Fibroblast of pulmonary artery (primary cell): ENCODE measurements around the gene TRIM43B.
"Not testable (repeated sequence)": the region's sequence is repeated elsewhere in the genome, so short reads cannot be mapped to it uniquely, and the experiment has no call there.

Experiments used
- DNase-seq: peaks from one replicate; pipeline ENCODE4 v3.0.0-alpha.2; 2010; ENCODE audit warnings: low read depth
- H3K4me3 ChIP-seq: replicated peaks from 2 replicates; pipeline ENCODE4 v1.5.1; 2011; ENCODE audit warnings: low read depth, mild to moderate bottlenecking, control low read depth, low read length, moderate library complexity
- CTCF ChIP-seq: IDR thresholded peaks from 2 replicates; pipeline ENCODE4 v1.5.1; 2011; ENCODE audit warnings: mild to moderate bottlenecking, control low read depth, low read length, inconsistent platforms; ENCODE audit errors: missing control alignments

TRIM43B gene

DNA sequence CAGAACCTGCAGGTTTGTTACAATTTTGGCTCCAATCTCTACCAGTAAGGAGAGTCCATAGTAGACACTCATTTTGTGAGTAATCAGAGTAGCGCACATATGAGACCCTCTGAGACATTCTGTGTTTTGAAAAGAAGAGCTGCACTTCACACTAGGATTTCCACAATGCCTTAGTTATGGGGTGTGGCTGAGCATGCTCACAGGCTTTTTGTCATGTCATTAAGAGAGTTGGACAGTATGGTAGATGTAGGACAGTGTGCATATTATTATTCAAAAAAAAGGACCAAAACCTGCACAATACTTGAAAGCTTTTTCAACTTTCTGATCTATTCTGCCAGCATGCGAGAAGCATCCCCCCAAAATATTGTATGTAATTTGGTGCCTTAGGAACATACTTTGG, 24.9 kb upstream of the TRIM43B start:
- TF ChIP-seq CTCF = no peak
- no peak overlapping the region for H3K4me3 ChIP-seq
- no peak for DNase-seq

DNA sequence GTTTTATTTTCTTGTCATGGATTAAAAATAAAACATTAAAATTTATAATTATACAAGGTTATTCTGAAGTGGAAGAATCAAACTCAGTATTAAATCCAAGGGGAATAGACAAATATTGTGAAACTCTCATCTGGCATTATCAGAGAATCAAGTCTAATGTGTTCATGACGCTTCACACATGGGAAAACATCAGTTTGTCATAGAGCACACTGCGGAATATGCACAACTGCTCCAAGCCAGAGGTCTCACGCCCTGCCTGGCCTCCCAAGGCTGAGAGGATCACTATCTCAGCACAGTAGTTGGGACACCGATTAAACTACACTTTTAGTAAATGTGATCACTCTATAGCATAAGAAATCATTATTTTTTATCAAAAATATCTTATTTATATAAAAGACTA, 20.7 kb upstream of the TRIM43B start:
- no peak overlapping the region for H3K4me3 ChIP-seq
- no peak for DNase-seq
- TF ChIP-seq CTCF = no peak

DNA sequence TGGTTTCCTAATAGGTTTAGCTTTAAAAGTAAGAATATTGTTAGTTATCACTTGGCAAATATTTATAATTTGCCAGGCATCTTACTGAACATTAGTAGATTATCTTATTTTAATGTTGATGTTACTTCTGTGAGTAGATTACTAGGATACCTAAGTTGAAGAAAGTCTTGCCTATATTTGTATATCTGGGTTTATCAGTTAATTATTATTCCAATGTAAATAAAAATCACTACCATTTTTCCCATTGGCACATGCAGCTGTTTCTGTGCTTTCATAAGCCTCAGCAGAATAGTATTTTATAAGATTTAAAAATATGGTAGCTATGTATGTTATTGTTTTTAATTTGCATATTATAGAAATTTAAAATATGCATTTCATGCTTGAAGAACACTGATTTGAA, 16.3 kb upstream of the TRIM43B start:
- TF ChIP-seq CTCF = no peak
- no peak overlapping the region for H3K4me3 ChIP-seq
- no peak for DNase-seq

- not testable (repeated sequence) for DNase-seq, H3K4me3 ChIP-seq
Observed at GRCh38 chr2:95492076-95492475, 7.5 kb upstream of the TRIM43B start.

- DNase-seq, H3K4me3 ChIP-seq: not testable (repeated sequence)
Observed at GRCh38 chr2:95475025-95475424, 9.5 kb downstream of the TRIM43B start.

DNA sequence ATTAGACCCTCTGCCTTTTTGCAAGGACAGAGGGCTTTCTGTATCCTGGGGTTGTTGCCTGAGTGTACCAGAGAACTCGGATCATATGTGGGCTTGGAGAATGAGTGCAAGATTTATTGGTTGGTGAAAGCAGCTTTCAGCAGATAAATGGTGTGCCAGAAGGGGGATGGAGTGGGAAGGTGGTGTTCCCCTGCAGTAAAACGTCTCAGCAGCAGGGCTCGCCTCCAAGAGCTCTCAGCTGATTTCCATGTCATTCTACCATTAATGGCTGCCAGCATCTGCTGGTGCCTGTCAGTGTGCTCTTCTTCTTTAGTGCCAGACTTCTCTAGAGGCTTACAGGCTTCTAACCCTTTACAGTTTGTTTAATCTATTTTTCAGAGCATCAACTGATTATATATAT, 16.6 kb downstream of the TRIM43B start:
- not testable (repeated sequence) for DNase-seq, H3K4me3 ChIP-seq

DNA sequence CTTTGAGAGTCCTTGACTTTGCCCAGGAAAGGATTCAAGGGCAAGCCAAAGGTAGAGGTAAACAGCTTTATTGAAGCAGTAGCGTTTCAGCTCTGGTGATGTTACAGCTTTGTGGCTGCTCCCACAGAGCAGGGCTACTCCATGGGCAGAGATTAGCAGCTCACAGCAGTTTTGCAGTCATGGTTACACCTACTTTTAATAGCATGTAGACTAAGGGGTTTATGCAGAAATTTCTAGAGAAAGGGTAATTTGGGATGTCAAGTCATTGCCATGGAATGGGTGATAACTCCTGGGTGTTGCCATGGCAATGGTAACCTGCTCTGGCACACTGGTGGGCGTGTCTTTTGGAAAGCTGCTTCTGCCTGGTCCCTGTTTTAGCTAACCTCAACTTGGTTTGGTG, 18.0 kb downstream of the TRIM43B start:
- H3K4me3 ChIP-seq = not testable (repeated sequence)

GRCh38 chr2:95463292-95463691, 21.3 kb downstream of the TRIM43B start:
- not testable (repeated sequence) for DNase-seq, H3K4me3 ChIP-seq

More for the DNA sequence above, 18.0 kb downstream of the TRIM43B start:
- DNase-seq = not testable (repeated sequence)

DNA sequence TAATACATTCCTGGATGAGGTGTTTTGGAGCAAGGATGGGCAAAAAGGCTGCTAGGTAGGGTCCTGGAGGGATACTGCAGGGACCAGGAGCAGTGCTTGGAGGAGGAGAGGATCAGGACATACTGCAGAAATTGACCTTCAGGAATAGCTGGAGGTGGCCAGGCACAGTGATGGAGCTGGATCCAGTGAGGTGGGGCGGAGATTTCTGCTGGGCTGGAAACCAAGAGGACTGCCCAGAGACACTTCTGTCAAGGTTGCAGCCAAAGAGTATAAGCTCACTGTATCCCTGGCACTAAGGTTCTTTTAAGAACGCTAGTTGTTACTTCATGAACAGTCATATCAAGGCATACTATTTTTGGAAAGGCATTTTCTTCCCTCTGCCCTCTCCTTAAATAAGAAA, 39.2 kb downstream of the TRIM43B start:
- H3K4me3 ChIP-seq, DNase-seq: not testable (repeated sequence)

GRCh38 chr2:95442474-95443099, 42.0 kb downstream of the TRIM43B start:
- not testable (repeated sequence) for H3K4me3 ChIP-seq, DNase-seq

DNA sequence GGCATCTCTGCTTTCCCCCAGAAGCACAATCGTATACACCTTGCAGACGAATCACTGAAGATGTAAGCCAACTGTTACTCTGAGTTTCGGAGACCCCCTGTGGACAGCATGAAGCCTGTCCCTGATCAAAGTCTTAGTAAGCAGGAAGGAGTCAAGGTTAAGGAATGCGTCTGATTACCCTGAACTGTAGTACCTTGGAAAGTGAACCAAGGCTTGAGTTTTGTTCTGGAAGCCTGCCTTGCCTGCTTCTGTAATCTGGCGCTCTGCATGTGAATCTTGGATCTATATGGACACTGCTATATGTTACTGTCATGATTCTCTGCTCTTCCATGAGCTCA, 48.7 kb downstream of the TRIM43B start:
- DNase-seq, H3K4me3 ChIP-seq: not testable (repeated sequence)

GRCh38 chr2:95435162-95435871, 49.2 kb downstream of the TRIM43B start:
- not testable (repeated sequence) for H3K4me3 ChIP-seq, DNase-seq

- peak; percentile 33 for DNase-seq
- not testable (repeated sequence) for H3K4me3 ChIP-seq
Observed at GRCh38 chr2:95434507-95435076, 50.0 kb downstream of the TRIM43B start.

GRCh38 chr2:95433973-95434372, 50.6 kb downstream of the TRIM43B start:
- H3K4me3 ChIP-seq, DNase-seq: not testable (repeated sequence)

DNA sequence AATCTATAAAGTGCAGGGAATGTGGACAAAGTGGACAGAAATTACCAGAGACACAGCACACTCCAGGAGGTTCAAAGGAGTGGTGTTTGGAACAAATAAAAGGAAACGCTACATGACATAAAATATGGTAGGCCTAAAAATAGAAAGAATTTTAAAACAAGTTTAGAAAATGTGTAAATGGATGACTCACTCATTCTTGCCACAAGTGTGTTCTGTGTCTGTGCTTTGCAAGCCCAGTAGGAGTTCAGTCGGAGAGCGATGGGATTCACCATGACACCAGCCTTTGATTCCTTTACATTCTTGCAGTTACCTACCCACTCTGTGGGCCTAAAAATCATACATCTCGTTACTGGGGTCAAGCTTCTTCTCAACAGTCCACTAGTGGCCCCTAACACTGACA, 51.2 kb downstream of the TRIM43B start:
- H3K4me3 ChIP-seq, DNase-seq: not testable (repeated sequence)
